Glomerular visceral epithelial cell (primary cell): ENCODE data around the gene TROAP.

Experiments used
- DNase-seq: peaks from one replicate; pipeline ENCODE4 v3.0.0-alpha.2; 2016; ENCODE audit errors: extremely low spot score

Gene TROAP

GRCh38 chr12:49342914-49343731, 20.1 kb downstream of the TROAP start:
- no peak for DNase-seq

DNA sequence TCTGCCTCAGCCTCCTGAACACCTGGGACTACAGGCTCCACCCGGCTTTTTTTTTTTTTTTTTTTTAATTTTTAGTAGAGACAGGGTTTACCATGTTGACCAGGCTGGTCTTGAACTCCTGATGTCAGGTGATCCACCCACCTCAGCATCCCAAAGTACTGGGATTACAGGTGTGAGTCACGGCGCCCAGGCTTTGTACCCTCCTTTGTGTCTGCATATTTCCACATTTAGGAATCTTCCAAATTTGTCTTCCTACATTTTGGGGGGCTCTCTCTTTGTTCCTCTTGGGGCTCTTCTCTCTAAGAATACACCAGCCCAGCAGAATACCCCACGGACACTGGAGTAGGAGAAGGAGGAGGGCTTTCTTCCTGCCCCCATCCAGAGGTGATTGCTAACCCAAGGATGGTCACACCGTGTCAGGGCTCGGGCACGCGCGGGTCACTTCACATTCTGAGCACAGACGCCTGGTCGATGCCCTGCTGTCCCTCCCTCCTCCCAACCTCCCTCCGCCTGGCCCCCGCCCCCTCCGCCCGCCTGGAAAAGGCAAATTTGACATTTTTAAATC, 21.5 kb downstream of the TROAP start:
- no peak for DNase-seq

- peak; percentile 83 for DNase-seq
Measured at GRCh38 chr12:49345051-49345824, 22.2 kb downstream of the TROAP start.

- DNase-seq: no peak
Measured at GRCh38 chr12:49345825-49346658, 23.0 kb downstream of the TROAP start.

DNA sequence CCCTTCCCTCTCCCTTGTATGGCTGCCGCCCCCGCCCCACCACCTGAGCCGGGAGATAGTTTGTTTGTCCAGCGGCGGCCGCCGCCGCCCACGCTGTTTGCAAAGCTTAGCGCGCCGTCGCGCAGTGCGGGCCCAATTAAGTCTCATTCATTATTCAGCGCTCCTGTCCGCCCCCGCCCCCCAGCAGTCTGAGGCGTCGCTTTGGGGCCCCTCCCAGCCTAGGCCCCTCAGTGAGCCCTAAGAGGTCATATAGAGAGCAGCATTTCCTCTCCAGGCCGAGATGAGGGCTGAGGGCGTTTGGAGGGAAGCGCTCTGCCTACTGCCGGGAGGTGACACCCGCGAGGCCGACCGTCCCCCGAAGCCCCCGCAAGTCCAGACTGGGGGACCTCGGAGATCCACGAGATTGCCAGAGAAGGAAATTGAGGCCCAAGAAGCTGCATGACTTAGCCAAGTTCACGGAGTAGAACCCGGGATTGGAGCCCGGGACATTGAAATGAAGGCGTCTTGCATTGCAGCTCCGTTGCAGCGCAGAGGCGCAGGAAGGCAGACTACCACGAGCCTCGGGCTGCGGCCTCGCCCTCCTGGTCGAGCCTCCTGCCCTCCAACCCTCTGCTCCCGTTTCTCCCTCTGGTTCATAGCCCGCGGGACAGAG, 23.7 kb downstream of the TROAP start, which contains the start of gene DNAJC22:
DNAJC22 (plus strand) TSS at position 230 of the 652 bp plus-strand sequence. CDS start 1,985 bp downstream, outside the sequence.
- DNase-seq: no peak

GRCh38 chr12:49347311-49348193, 24.5 kb downstream of the TROAP start:
- DNase-seq: peak; percentile 97

GRCh38 chr12:49348781-49349180, 25.7 kb downstream of the TROAP start:
- DNase-seq: no peak

- no peak for DNase-seq
Measured at GRCh38 chr12:49349266-49349665, 26.2 kb downstream of the TROAP start.

DNA sequence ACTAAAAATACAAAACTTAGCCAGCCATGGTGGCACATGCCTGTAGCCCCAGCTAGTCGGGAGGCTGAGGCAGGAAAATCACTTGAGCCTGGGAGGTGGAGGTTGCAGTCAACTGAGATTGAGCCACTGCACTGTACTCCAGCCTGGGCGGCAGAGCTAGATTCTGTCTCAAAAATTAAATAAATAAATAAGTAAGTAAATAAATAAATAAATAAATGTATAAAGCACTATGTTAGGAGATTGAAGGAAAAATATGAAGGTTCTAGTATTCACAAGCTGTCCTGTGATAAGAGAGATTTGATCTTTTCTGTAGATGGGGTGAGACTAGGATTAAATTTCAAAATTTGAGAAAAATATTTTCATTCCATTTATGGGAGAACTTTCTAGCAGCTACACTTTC, 29.3 kb downstream of the TROAP start:
- no peak for DNase-seq

- no peak for DNase-seq
Measured at GRCh38 chr12:49355913-49356312, 32.9 kb downstream of the TROAP start.

DNA sequence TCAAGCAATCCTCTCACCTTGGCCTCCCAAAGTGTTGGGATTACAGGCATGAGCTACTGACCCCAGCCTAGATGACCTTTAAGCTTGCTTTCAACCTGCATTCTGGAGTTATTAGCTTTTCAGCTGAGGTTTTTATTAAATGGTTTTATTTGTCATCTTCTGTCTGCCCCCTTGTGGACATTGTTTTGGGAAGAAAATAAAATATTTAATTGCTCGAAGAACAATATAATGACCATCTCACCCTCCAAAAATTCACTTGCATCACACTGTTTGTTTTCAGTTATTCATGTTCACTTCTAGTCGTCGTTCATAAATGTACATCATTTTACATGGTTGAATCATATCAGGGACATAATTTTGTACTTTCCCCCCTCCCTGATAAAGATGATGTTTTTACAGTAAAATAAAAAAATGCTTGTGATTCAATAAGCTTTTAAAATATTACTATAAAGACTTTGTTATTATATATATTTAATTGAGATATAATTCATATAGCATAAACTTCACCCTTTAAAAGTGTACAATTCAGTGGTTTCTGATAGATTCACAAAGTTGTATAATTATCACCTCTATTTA, 34.1 kb downstream of the TROAP start:
- DNase-seq: peak; percentile 49

DNA sequence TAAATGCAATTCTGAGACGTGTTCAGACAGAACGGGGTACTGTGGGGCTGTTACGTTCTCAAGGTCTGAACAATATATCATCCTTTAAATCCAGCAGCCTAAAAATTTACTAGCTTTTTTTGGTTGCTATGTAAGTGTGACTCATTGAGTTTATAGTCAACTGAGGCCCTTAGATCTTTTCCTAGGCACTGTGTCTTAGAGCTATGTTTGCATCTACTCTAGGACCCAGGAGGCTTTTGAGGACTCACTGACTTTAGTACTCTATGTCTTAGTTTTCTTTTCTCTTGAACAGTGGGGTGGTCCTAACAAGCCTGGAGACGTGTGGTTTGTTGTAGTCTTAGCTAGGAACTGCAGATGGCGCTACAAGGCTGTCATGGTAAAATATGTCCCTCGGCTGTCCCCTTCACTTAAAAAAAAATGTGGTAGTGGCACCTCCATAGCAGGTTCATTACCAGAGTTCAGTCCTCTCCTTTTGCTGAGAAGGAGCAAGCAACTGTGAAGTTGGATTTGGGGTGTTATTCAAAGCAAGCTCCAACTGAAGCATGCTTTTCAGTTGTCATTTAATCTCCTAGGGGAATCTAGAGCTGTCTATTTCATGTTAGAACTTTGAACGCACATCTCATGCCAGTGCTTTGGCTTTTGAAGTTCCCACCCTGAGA, 35.6 kb downstream of the TROAP start:
- DNase-seq: peak; percentile 71

DNA sequence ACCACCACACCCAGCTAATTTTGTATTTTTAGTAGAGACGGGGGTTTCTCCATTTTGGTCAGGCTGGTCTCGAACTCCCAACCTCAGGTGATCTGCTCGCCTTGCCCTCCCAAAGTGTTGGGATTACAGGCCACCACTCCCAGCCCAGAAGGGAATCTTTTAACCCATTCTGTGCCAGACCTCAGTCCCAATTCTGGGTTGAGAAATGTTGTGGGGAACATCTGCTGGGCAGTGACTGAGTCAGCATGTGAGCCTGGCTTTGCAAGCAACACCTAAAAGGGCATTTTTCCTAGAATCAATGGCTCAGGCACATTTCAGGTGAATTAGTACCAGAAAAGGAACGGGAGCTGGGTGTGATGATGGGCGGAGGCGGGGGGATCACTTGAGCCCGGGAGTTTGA, 36.6 kb downstream of the TROAP start:
- DNase-seq: no peak

GRCh38 chr12:49362077-49362476, 39.0 kb downstream of the TROAP start:
- no peak for DNase-seq

- DNase-seq: peak; percentile 46
Measured at GRCh38 chr12:49364989-49365388, 41.9 kb downstream of the TROAP start.

GRCh38 chr12:49365542-49365941, 42.5 kb downstream of the TROAP start:
- DNase-seq: peak; percentile 79

GRCh38 chr12:49366096-49366651, 43.1 kb downstream of the TROAP start:
- no peak for DNase-seq

- DNase-seq: peak; percentile 97
Measured at GRCh38 chr12:49366652-49367380, 43.8 kb downstream of the TROAP start.
